Right lobe of liver (tissue), 6 donors: ENCODE data around the gene UNC119B. TPM values are rescaled to one million over a fixed set of nuclear protein-coding genes. Genes with fewer than 3 reads are reported as not detected.

Source experiments
- ATAC-seq, 4 donors: fragments of 200-7000 bp; cut with Tn5 transposase; one replicate each; pipeline ENCODE4 v1.9.1; 2020; ENCODE audit warnings: mild to moderate bottlenecking in 4 of 4, moderate library complexity in 4 of 4
- DNase-seq, 3 donors: peaks; one replicate each; pipeline ENCODE4 v3.0.0-alpha.2; 2020
- H3K27ac ChIP-seq, 3 donors: fragments of 200-600 bp; one replicate each; pipeline ENCODE4 v1.8.0; 2022
- H3K27me3 ChIP-seq, 2 donors: fragments of 200-600 bp; one replicate each; pipeline ENCODE4 v1.8.0; 2022
- H3K36me3 ChIP-seq, 4 donors: fragments of 200-600 bp; sonication (generic) in 1 of 4; one replicate each; pipeline versions ENCODE4 v1.5.1 to v1.8.0; 2017 to 2022; ENCODE audit warnings: control low read depth in 1 of 4
- H3K4me1 ChIP-seq, 4 donors: fragments of 200-600 bp; sonication (generic) in 1 of 4; one replicate each; pipeline versions ENCODE4 v1.5.1 to v1.8.0; 2017 to 2022; ENCODE audit warnings: control low read depth in 1 of 4
- H3K4me3 ChIP-seq, 3 donors: fragments of 200-600 bp; one replicate each; pipeline ENCODE4 v1.8.0; 2022
- H3K9me3 ChIP-seq, 4 donors: fragments of 200-600 bp; sonication (generic) in 1 of 4; one replicate each; pipeline versions ENCODE4 v1.5.1 to v1.8.0; 2017 to 2022; ENCODE audit warnings: control low read depth in 1 of 4
- CTCF ChIP-seq, 4 donors: fragments of 200-600 bp in 3 of 4; fragments of 450-650 bp in 1 of 4; IDR thresholded peaks; one replicate each; pipeline versions ENCODE4 v1.5.1 to v1.8.0; 2016 to 2022; ENCODE audit warnings: antibody characterized with exemption in 4 of 4, mild to moderate bottlenecking in 2 of 4
- POLR2A ChIP-seq: fragments of 450-650 bp; IDR thresholded peaks from one replicate; pipeline ENCODE4 v1.6.1; 2017; ENCODE audit warnings: antibody characterized with exemption, mild to moderate bottlenecking
- WGBS: methylation state at CpG from one replicate; pipeline ENCODE4 v1.1.6; 2018; ENCODE audit warnings: low coverage, low lambda C conversion rate; ENCODE audit not compliant: insufficient coverage; ENCODE audit errors: missing lambda C conversion rate; 5-methylcytosine and 5-hydroxymethylcytosine counted together
- intact Hi-C, 2 donors: fragments of 100-400 bp; cut with DNase I; formaldehyde crosslinking; loops; one replicate each; pipeline versions ENCODE4 v1.11.2 to v1.14.1; 2022
- total RNA-seq, 6 experiments: library from RNA; depleted of rRNA in 2 of 6; stranded (reverse); fragments of >200 nt in 2 of 6; fragmentation: NEBNext Ultra II Directional in 3 of 6; extraction: Animal tissue kit (Norgen Biotek cat#: 25700) in 3 of 6; gene quantifications; one replicate each; pipeline versions ENCODE4 v1.1.0 to v1.2.4, GENCODE V29; 2016 to 2023
- donor health status: DM: no; HTN: yes; CAD: no.
- donor health status: DM: no; HTN: no; CAD: no.
- donor health status: DM: no; HTN: no; CAD: no.
- donor health status: DM: no; HTN: yes; CAD: no.
- donor health status: DM: no; HTN: yes; CAD: no.

The UNC119B gene
- total RNA-seq, 6 experiments from 2014 or later = 4.7 to 10.2 (median 6.6) TPM

GRCh38 chr12:120702637-120703036 is 7.6 kb upstream of the UNC119B start:
- intact Hi-C loops = no loop called here
- 100% methylated on average over 1 of the region's 1 CpG for WGBS
- no peak for TF ChIP-seq POLR2A
- TF ChIP-seq CTCF (IDR thresholded peaks at IDR 0.05) = no peak
- Histone ChIP-seq H3K4me1 (peaks cover 0 to 12% (median 0%) of the 10 kb centered on the region in 4 donors), H3K27me3 (no peaks in the 10 kb centered on the region), H3K4me3 (no peak overlapping the region), H3K27ac (no peak overlapping the region), H3K9me3 (no peaks in the 10 kb centered on the region), H3K36me3 (peaks cover 0 to 39% (median 20%) of the 10 kb centered on the region in 4 donors)
- DNase-seq (no peak), ATAC-seq (peak in 3 of 4 donors; percentile 11 to 36 (median 16))

GRCh38 chr12:120703311-120703942 is 6.8 kb upstream of the UNC119B start:
- Histone ChIP-seq H3K9me3 (no peaks in the 10 kb centered on the region), H3K27ac (no peak overlapping the region), H3K27me3 (no peaks in the 10 kb centered on the region), H3K4me1 (peaks cover 0 to 12% (median 0%) of the 10 kb centered on the region in 4 donors), H3K4me3 (no peak overlapping the region), H3K36me3 (peaks cover 0 to 31% (median 15%) of the 10 kb centered on the region in 4 donors)
- 86% methylated on average over 5 of the region's 11 CpGs for WGBS
- DNase-seq (no peak), ATAC-seq (peak in 1 of 4 donors; percentile 12)
- no peak for TF ChIP-seq CTCF (IDR thresholded peaks at IDR 0.05)
- no peak for TF ChIP-seq POLR2A
- intact Hi-C loops = no loop called here

GRCh38 chr12:120705618-120706017 is 4.6 kb upstream of the UNC119B start:
- TF ChIP-seq CTCF (IDR thresholded peaks at IDR 0.05) (no peak), POLR2A (no peak)
- 50% methylated on average over 1 of the region's 1 CpG for WGBS
- H3K4me1 ChIP-seq = peaks cover 0 to 16% (median 0%) of the 10 kb centered on the region in 4 donors
- H3K27ac ChIP-seq = peak overlapping the region in 1 of 3 donors; percentile 46
- DNase-seq (peak; percentile 65 to 91 (median 88)), ATAC-seq (peak in 3 of 4 donors; percentile 49 to 85 (median 73))
- no peak overlapping the region for H3K4me3 ChIP-seq
- no peaks in the 10 kb centered on the region for H3K27me3 ChIP-seq
- peaks cover 0 to 10% (median 2%) of the 10 kb centered on the region in 4 donors for H3K36me3 ChIP-seq
- H3K9me3 ChIP-seq = no peaks in the 10 kb centered on the region
- intact Hi-C loops = no loop called here

- Histone ChIP-seq H3K4me3 (no peak overlapping the region), H3K4me1 (peaks cover 0 to 18% (median under 1%) of the 10 kb centered on the region in 4 donors), H3K9me3 (no peaks in the 10 kb centered on the region), H3K36me3 (peaks cover 0 to 6% (median 0%) of the 10 kb centered on the region in 4 donors), H3K27ac (peak overlapping the region in 1 of 3 donors; percentile 46), H3K27me3 (no peaks in the 10 kb centered on the region)
- no peak for DNase-seq
- intact Hi-C loops = no loop called here
- TF ChIP-seq CTCF (IDR thresholded peaks at IDR 0.05) = no peak
- TF ChIP-seq POLR2A = no peak
- WGBS = 80% methylated on average over 3 of the region's 5 CpGs
- ATAC-seq = peak in 1 of 4 donors; percentile 5
These were observed 4.2 kb upstream of the UNC119B start for GRCh38 chr12:120706029-120706428.
